Measurements from ENCODE around the gene PLEKHG4.
A peak's percentile ranks its signal among the peaks of the same experiment; 100 is the strongest.

- TF ChIP-seq POLR2A (IDR thresholded peaks at IDR 0.05) (no peak), CTCF (IDR thresholded peaks at IDR 0.05) (peak; percentile 32 to 89 (median 57))
These were observed at the start of gene PLEKHG4 for GRCh38 chr16:67279296-67280089.
